ENCODE measurements around the gene HOXA9.

The HOXA9 gene

DNA sequence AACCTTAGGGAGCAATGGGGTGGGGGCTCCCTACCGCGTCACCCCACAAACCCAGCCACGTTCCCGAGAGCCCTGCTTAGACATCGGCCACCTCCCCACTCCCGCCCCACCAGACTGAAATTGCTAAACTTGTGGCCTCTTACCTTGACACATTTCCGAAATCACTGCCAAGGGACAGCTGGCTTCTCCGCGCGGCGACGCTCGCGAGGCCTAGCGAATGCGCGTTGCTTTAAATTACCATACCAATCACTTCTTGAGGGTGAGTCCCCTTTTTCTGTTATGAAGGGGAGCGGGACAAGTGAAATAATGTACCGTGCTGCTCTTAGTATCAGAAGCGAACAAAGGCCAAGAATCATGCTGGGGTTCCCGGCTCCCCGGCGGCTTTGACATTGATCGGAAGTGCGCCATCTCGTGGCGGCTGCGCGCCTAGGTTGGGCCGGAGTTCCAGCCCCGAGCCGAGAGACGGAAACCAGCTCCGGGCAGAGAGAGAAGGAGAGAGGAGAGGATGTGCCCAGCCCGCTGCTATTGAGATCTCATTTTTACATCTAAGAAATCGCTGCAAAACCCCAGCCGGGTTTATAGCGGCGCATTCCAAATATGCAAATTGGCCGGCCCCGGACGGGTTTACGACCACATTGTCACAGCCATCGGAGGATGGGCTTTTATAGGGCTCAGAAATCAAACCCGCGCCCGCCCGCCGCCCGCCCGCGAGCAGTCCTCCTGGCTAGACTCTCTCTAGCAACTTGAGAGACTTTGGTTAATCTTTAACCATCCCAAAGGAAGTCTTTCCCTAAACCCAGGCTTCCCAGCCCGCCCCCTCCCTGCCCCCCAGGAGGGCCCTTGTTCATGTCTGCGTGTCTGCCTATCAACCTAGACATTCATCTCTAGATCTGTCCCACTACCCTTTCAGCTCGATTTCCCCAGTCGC, 14.4 kb upstream of the HOXA9 start (continued):
- TF ChIP-seq ZBTB26 (tag by site-specific recombination; optimal IDR thresholded peaks at IDR 0.05) (peak; percentile 64), ZNF354C (tag by site-specific recombination; IDR thresholded peaks at IDR 0.05; ENCODE audit: borderline replicate concordance, low read depth) (no peak), SETDB1 (IDR thresholded peaks at IDR 0.05; ENCODE audit: insufficient read length, low read length) (no peak), ZNF548 (tag by site-specific recombination; IDR thresholded peaks at IDR 0.05) (no peak), ZNF701 (tag by site-specific recombination; IDR thresholded peaks at IDR 0.05) (no peak), ZEB2 (tag by site-specific recombination; IDR thresholded peaks at IDR 0.05) (no peak; the same call in 1 of the 2 replicates), ZNF488 (tag by site-specific recombination; IDR thresholded peaks at IDR 0.05) (no peak), ZNF76 (tag by site-specific recombination; IDR thresholded peaks at IDR 0.05; ENCODE audit: borderline replicate concordance, low read depth) (no peak; the same call in 1 of the 2 replicates), ZNF518A (tag by site-specific recombination; conservative IDR thresholded peaks at IDR 0.05; ENCODE audit: low read depth) (no peak), ZSCAN23 (tag by site-specific recombination; IDR thresholded peaks at IDR 0.05) (no peak)

DNA sequence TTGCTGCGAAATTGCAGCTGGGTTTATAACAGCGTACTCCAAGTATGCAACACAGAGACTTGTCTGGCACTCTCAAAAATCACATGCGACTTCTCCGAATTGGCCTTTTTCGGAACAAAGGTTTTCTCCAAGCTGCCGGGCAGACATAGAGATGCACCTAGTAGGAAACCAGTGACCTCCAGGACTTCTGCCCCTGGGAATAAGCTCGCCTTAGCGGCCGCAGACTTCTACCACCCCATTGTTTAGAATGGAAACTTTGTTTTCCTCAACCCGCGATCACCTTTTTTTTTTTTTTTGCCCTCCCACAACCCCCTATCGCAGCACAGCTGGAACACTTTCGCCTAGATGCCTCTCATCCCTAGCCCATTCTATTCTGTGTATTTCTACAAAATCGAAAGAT, 13.7 kb upstream of the HOXA9 start:
- TF ChIP-seq BCL11A (tag by site-specific recombination; IDR thresholded peaks at IDR 0.05; ENCODE audit: low read depth) (no peak), SETDB1 (IDR thresholded peaks at IDR 0.05; ENCODE audit: insufficient read length, low read length) (no peak), ZBTB1 (tag by site-specific recombination; IDR thresholded peaks at IDR 0.05) (no peak), ZNF76 (tag by site-specific recombination; IDR thresholded peaks at IDR 0.05; ENCODE audit: borderline replicate concordance, low read depth) (peak; percentile 70), ZNF174 (tag by site-specific recombination; IDR thresholded peaks at IDR 0.05) (no peak), TRIM28 (IDR thresholded peaks at IDR 0.05; ENCODE audit: borderline replicate concordance, low read length) (no peak), PRDM1 (tag by site-specific recombination; IDR thresholded peaks at IDR 0.05) (peak; percentile 84), ZNF157 (tag by site-specific recombination; IDR thresholded peaks at IDR 0.05) (no peak)
- TF ChIP-seq, protein P1, sequence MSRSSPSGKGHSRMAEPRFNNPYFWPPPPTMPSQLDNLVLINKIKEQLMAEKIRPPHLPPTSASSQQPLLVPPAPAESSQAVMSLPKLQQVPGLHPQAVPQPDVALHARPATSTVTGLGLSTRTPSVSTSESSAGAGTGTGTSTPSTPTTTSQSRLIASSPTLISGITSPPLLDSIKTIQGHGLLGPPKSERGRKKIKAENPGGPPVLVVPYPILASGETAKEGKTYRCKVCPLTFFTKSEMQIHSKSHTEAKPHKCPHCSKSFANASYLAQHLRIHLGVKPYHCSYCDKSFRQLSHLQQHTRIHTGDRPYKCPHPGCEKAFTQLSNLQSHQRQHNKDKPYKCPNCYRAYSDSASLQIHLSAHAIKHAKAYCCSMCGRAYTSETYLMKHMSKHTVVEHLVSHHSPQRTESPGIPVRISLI (tag by site-specific recombination; IDR thresholded peaks at IDR 0.05) = 0 out of 2 replicates have a peak, but pooled peaks have one; percentile 50
- peak overlapping the region; percentile 99 for H3K27ac ChIP-seq (ENCODE audit: extremely low read depth, low read depth, low read length)
- H3K9me3 ChIP-seq (ENCODE audit: control insufficient read depth, insufficient read depth, low read depth, low read length) = no peaks in the 10 kb centered on the region
- peaks cover 37% of the 10 kb centered on the region for H3K4me1 ChIP-seq (ENCODE audit: control insufficient read depth, insufficient read depth, low read length)
- CTCF ChIA-PET = interaction anchor here (0.6 to 3.7 kb wide), 13 partner anchors 9 to 951 kb away, joined by 3 to 15 read pairs (median 4); no protein-coding TSS in a partner anchor
- POLR2A ChIA-PET = interaction anchor here (0.7 to 3.4 kb wide), 14 partner anchors 9 to 1317 kb away, joined by 4 to 62 read pairs (median 8); partner anchors contain the start of genes HOXA5, HOXA6, HOXA7 and HOXA9
- peaks cover 0 to 10% of the 10 kb centered on the region in 2 experiments; a peak in 2 of 3 replicates for H3K36me3 ChIP-seq (ENCODE audit: control insufficient read depth in 2 of 2, insufficient read depth in 1 of 2, low read length in 2 of 2)
- H3K4me3 ChIP-seq (ENCODE audit: low read depth, low read length) = peak overlapping the region; percentile 76
